ENCODE measurements around the gene RSPH6A.

Gene RSPH6A

DNA sequence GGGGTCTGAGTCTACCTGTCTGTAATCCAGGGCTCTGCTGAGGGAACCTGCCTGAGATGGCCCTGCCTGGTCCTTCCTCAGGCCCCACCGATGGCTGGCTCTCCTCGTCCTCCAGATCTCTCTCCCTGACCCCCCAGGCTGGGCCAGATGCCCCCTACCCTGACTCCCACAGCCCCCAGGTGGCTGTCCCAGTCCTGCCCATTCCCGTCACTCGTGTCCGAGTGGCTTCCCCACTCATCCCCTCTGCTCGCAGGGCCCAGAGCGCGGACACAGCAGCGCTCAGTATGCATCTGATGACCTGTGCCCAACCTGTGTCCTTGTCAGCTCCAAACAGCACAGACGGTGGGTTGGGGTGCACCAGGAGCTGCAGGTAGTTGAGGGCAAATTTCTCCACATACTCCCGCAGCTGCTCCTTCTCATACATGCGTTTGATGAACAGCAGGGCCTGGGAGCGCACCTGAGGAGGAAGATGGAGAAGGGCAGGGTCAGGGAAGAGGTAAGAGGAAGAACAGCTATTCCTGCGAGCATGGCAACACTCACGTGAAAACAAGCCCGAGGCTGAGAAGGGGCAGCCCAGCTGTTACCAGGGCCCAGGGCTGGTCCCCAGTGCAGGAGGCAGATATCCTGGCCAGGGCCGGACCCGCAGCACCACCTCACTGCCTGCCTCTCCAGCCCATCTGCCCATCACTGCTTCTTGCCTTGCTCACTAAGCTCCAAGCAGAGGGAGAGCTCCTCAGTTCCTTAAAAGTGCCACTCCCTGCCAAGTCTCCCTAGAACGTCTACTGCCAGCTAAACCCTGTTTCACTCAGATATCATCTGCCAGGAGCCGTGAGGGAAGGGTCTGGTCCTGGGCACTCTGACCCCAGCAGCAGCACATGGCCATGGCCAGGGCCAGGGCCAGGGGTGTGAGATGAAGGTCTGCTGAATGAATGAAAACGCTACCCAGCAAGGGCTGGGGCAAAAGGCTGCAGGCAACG is 11.1 kb upstream of the RSPH6A start:
- TF ChIP-seq ZFP30 (CRISPR knock-in tag; IDR thresholded peaks at IDR 0.05) (no peak), ZC3H10 (CRISPR knock-in tag; IDR thresholded peaks at IDR 0.05) (no peak), BACH2 (CRISPR knock-in tag; IDR thresholded peaks at IDR 0.05; ENCODE audit: borderline replicate concordance) (no peak), TOX (CRISPR knock-in tag; IDR thresholded peaks at IDR 0.05; ENCODE audit: borderline replicate concordance) (no peak), ZFP3 (CRISPR knock-in tag; IDR thresholded peaks at IDR 0.05) (no peak), PPARA (CRISPR knock-in tag; IDR thresholded peaks at IDR 0.05; ENCODE audit: borderline replicate concordance) (no peak), PATZ1 (CRISPR knock-in tag; IDR thresholded peaks at IDR 0.05; ENCODE audit: borderline replicate concordance) (no peak), POU6F1 (CRISPR knock-in tag; IDR thresholded peaks at IDR 0.05; ENCODE audit: borderline replicate concordance, low read depth) (no peak), ARNTL (CRISPR knock-in tag; IDR thresholded peaks at IDR 0.05; ENCODE audit: borderline replicate concordance, low read depth) (no peak), SNAI2 (CRISPR knock-in tag; IDR thresholded peaks at IDR 0.05) (no peak), OSR1 (CRISPR knock-in tag; IDR thresholded peaks at IDR 0.05) (no peak), ISL1 (CRISPR knock-in tag; IDR thresholded peaks at IDR 0.05) (no peak)
- TF ChIP-seq, protein P1, sequence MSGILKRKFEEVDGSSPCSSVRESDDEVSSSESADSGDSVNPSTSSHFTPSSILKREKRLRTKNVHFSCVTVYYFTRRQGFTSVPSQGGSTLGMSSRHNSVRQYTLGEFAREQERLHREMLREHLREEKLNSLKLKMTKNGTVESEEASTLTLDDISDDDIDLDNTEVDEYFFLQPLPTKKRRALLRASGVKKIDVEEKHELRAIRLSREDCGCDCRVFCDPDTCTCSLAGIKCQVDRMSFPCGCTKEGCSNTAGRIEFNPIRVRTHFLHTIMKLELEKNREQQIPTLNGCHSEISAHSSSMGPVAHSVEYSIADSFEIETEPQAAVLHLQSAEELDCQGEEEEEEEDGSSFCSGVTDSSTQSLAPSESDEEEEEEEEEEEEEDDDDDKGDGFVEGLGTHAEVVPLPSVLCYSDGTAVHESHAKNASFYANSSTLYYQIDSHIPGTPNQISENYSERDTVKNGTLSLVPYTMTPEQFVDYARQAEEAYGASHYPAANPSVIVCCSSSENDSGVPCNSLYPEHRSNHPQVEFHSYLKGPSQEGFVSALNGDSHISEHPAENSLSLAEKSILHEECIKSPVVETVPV (CRISPR knock-in tag; IDR thresholded peaks at IDR 0.05), result no peak
- TF ChIP-seq, protein P2, sequence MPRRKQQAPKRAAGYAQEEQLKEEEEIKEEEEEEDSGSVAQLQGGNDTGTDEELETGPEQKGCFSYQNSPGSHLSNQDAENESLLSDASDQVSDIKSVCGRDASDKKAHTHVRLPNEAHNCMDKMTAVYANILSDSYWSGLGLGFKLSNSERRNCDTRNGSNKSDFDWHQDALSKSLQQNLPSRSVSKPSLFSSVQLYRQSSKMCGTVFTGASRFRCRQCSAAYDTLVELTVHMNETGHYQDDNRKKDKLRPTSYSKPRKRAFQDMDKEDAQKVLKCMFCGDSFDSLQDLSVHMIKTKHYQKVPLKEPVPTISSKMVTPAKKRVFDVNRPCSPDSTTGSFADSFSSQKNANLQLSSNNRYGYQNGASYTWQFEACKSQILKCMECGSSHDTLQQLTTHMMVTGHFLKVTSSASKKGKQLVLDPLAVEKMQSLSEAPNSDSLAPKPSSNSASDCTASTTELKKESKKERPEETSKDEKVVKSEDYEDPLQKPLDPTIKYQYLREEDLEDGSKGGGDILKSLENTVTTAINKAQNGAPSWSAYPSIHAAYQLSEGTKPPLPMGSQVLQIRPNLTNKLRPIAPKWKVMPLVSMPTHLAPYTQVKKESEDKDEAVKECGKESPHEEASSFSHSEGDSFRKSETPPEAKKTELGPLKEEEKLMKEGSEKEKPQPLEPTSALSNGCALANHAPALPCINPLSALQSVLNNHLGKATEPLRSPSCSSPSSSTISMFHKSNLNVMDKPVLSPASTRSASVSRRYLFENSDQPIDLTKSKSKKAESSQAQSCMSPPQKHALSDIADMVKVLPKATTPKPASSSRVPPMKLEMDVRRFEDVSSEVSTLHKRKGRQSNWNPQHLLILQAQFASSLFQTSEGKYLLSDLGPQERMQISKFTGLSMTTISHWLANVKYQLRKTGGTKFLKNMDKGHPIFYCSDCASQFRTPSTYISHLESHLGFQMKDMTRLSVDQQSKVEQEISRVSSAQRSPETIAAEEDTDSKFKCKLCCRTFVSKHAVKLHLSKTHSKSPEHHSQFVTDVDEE (CRISPR knock-in tag; IDR thresholded peaks at IDR 0.05), result no peak
- no peak for ATAC-seq

- TF ChIP-seq ZNF8 (CRISPR knock-in tag; IDR thresholded peaks at IDR 0.05), result no peak
- no peak for TF ChIP-seq RARB (CRISPR knock-in tag; IDR thresholded peaks at IDR 0.05)
- TF ChIP-seq TOX (CRISPR knock-in tag; IDR thresholded peaks at IDR 0.05; ENCODE audit: borderline replicate concordance), result no peak
- TF ChIP-seq POU6F1 (CRISPR knock-in tag; IDR thresholded peaks at IDR 0.05; ENCODE audit: borderline replicate concordance, low read depth), result no peak
- TF ChIP-seq TCF4 (CRISPR knock-in tag; IDR thresholded peaks at IDR 0.05; ENCODE audit: borderline replicate concordance), result no peak
- ATAC-seq, result no peak
Measured at GRCh38 chr19:45825263-45825605, 10.1 kb upstream of the RSPH6A start.

- no peak for TF ChIP-seq ZFP30 (CRISPR knock-in tag; IDR thresholded peaks at IDR 0.05)
- no peak for TF ChIP-seq CREB5 (CRISPR knock-in tag; IDR thresholded peaks at IDR 0.05; ENCODE audit: low read depth)
- no peak for TF ChIP-seq TCF4 (CRISPR knock-in tag; IDR thresholded peaks at IDR 0.05; ENCODE audit: borderline replicate concordance)
- ATAC-seq, result no peak
Measured at GRCh38 chr19:45824531-45825262, 9.6 kb upstream of the RSPH6A start.
